ENCODE results near the gene ZNF507.

ZNF507 gene

GRCh38 chr19:32362318-32362691, 16.9 kb downstream of the ZNF507 start:
- no peak overlapping the region for H2BK12ac ChIP-seq (ENCODE audit: low read length)
- H2AFZ ChIP-seq (ENCODE audit: low read length): no peak overlapping the region
- H3K4me1 ChIP-seq (ENCODE audit: control insufficient read depth in 2 of 2, insufficient read depth in 1 of 2, low read depth in 1 of 2, low read length in 2 of 2): no peaks in the 10 kb centered on the region
- no peak for DNase-seq (ENCODE audit: low spot score)
- no peaks in the 10 kb centered on the region for H3K9me3 ChIP-seq (replicated peaks in 1 of 2; ENCODE audit: control insufficient read depth in 2 of 2, insufficient read depth in 1 of 2, low read depth in 1 of 2, low read length in 2 of 2)
- H2BK120ac ChIP-seq (ENCODE audit: low read depth, low read length): no peak overlapping the region
- H2BK15ac ChIP-seq (ENCODE audit: low read length): no peak overlapping the region
- H3K14ac ChIP-seq (ENCODE audit: low read length): no peak overlapping the region
- no peak overlapping the region for H4K8ac ChIP-seq (ENCODE audit: low read depth, low read length)
- peaks cover 11 to 94% of the 10 kb centered on the region in 2 donors for H3K36me3 ChIP-seq (replicated peaks in 1 of 2; ENCODE audit: control insufficient read depth in 2 of 2, insufficient read depth in 2 of 2, low read length in 2 of 2)
- no peak overlapping the region for H3K23ac ChIP-seq (ENCODE audit: low read depth, low read length, poor library complexity)
- no peaks in the 10 kb centered on the region for H3K27me3 ChIP-seq (ENCODE audit: control insufficient read depth in 3 of 3, insufficient read depth in 3 of 3, low read depth in 1 of 3, low read length in 3 of 3)
- H3K27ac ChIP-seq (replicated peaks; ENCODE audit: low read length): no peak overlapping the region
- no peak overlapping the region for H2AK5ac ChIP-seq (ENCODE audit: low read depth, low read length)
- no peak overlapping the region for H3K4me3 ChIP-seq (ENCODE audit: low read length in 2 of 2)
- H3K4me2 ChIP-seq (ENCODE audit: insufficient read depth, low read length, poor library complexity, severe bottlenecking): no peak overlapping the region
- no peak overlapping the region for H3K9ac ChIP-seq (ENCODE audit: low read depth, low read length, poor library complexity)
- no peak overlapping the region for H3K4ac ChIP-seq (ENCODE audit: low read length)
- WGBS, 2 donors (ENCODE audit: extremely low coverage in 2 of 2, insufficient read length in 2 of 2, insufficient replicate concordance in 1 of 2): no CpG with 5 or more reads among the region's 5 CpGs
- no peaks in the 10 kb centered on the region for H3K79me1 ChIP-seq (ENCODE audit: low read depth, low read length)
- no peak overlapping the region for H2BK5ac ChIP-seq (ENCODE audit: low read length)
- no peak overlapping the region for H3K18ac ChIP-seq (ENCODE audit: low read length)
- H4K91ac ChIP-seq (ENCODE audit: low read depth, low read length, poor library complexity): no peak overlapping the region

GRCh38 chr19:32363175-32363574, 17.8 kb downstream of the ZNF507 start:
- H3K4me2 ChIP-seq (ENCODE audit: insufficient read depth, low read length, poor library complexity, severe bottlenecking): no peak overlapping the region
- no peak overlapping the region for H3K4me3 ChIP-seq (ENCODE audit: low read length in 2 of 2)
- H3K4ac ChIP-seq (ENCODE audit: low read length): no peak overlapping the region
- H2BK120ac ChIP-seq (ENCODE audit: low read depth, low read length): no peak overlapping the region
- H3K27ac ChIP-seq (replicated peaks; ENCODE audit: low read length): no peak overlapping the region
- no peak overlapping the region for H2BK15ac ChIP-seq (ENCODE audit: low read length)
- H3K4me1 ChIP-seq (ENCODE audit: control insufficient read depth in 2 of 2, insufficient read depth in 1 of 2, low read depth in 1 of 2, low read length in 2 of 2): no peaks in the 10 kb centered on the region
- H3K9me3 ChIP-seq (replicated peaks in 1 of 2; ENCODE audit: control insufficient read depth in 2 of 2, insufficient read depth in 1 of 2, low read depth in 1 of 2, low read length in 2 of 2): no peaks in the 10 kb centered on the region
- H2BK5ac ChIP-seq (ENCODE audit: low read length): no peak overlapping the region
- no CpG with 5 or more reads among the region's 3 CpGs for WGBS, 2 donors (ENCODE audit: extremely low coverage in 2 of 2, insufficient read length in 2 of 2, insufficient replicate concordance in 1 of 2)
- DNase-seq (ENCODE audit: low spot score): no peak
- H3K14ac ChIP-seq (ENCODE audit: low read length): no peak overlapping the region
- no peak overlapping the region for H4K91ac ChIP-seq (ENCODE audit: low read depth, low read length, poor library complexity)
- H3K36me3 ChIP-seq (replicated peaks in 1 of 2; ENCODE audit: control insufficient read depth in 2 of 2, insufficient read depth in 2 of 2, low read length in 2 of 2): peaks cover 14 to 94% of the 10 kb centered on the region in 2 donors
- H3K27me3 ChIP-seq (ENCODE audit: control insufficient read depth in 3 of 3, insufficient read depth in 3 of 3, low read depth in 1 of 3, low read length in 3 of 3): no peaks in the 10 kb centered on the region
- H3K79me1 ChIP-seq (ENCODE audit: low read depth, low read length): no peaks in the 10 kb centered on the region
- no peak overlapping the region for H2BK12ac ChIP-seq (ENCODE audit: low read length)
- no peak overlapping the region for H3K18ac ChIP-seq (ENCODE audit: low read length)
- H3K23ac ChIP-seq (ENCODE audit: low read depth, low read length, poor library complexity): no peak overlapping the region
- H2AFZ ChIP-seq (ENCODE audit: low read length): no peak overlapping the region
- no peak overlapping the region for H3K9ac ChIP-seq (ENCODE audit: low read depth, low read length, poor library complexity)
- H4K8ac ChIP-seq (ENCODE audit: low read depth, low read length): no peak overlapping the region
- H2AK5ac ChIP-seq (ENCODE audit: low read depth, low read length): no peak overlapping the region

GRCh38 chr19:32363632-32364031, 18.2 kb downstream of the ZNF507 start:
- DNase-seq (ENCODE audit: low spot score): no peak
- Histone ChIP-seq H2BK12ac (ENCODE audit: low read length) (no peak overlapping the region), H3K14ac (ENCODE audit: low read length) (no peak overlapping the region), H4K91ac (ENCODE audit: low read depth, low read length, poor library complexity) (no peak overlapping the region), H3K4me3 (ENCODE audit: low read length in 2 of 2) (no peak overlapping the region), H3K9ac (ENCODE audit: low read depth, low read length, poor library complexity) (no peak overlapping the region), H4K8ac (ENCODE audit: low read depth, low read length) (no peak overlapping the region), H3K36me3 (replicated peaks in 1 of 2; ENCODE audit: control insufficient read depth in 2 of 2, insufficient read depth in 2 of 2, low read length in 2 of 2) (peaks cover 12 to 92% of the 10 kb centered on the region in 2 donors), H3K18ac (ENCODE audit: low read length) (no peak overlapping the region), H2AFZ (ENCODE audit: low read length) (no peak overlapping the region), H3K27ac (replicated peaks; ENCODE audit: low read length) (no peak overlapping the region), H3K27me3 (ENCODE audit: control insufficient read depth in 3 of 3, insufficient read depth in 3 of 3, low read depth in 1 of 3, low read length in 3 of 3) (no peaks in the 10 kb centered on the region), H2BK120ac (ENCODE audit: low read depth, low read length) (no peak overlapping the region), H3K9me3 (replicated peaks in 1 of 2; ENCODE audit: control insufficient read depth in 2 of 2, insufficient read depth in 1 of 2, low read depth in 1 of 2, low read length in 2 of 2) (no peaks in the 10 kb centered on the region), H2BK5ac (ENCODE audit: low read length) (no peak overlapping the region), H3K4me1 (ENCODE audit: control insufficient read depth in 2 of 2, insufficient read depth in 1 of 2, low read depth in 1 of 2, low read length in 2 of 2) (no peaks in the 10 kb centered on the region), H3K4me2 (ENCODE audit: insufficient read depth, low read length, poor library complexity, severe bottlenecking) (no peak overlapping the region), H3K4ac (ENCODE audit: low read length) (no peak overlapping the region), H2BK15ac (ENCODE audit: low read length) (no peak overlapping the region), H2AK5ac (ENCODE audit: low read depth, low read length) (no peak overlapping the region), H3K23ac (ENCODE audit: low read depth, low read length, poor library complexity) (no peak overlapping the region), H3K79me1 (ENCODE audit: low read depth, low read length) (no peaks in the 10 kb centered on the region)
- WGBS, 2 donors (ENCODE audit: extremely low coverage in 2 of 2, insufficient read length in 2 of 2, insufficient replicate concordance in 1 of 2): no CpG with 5 or more reads among the region's 3 CpGs

DNA sequence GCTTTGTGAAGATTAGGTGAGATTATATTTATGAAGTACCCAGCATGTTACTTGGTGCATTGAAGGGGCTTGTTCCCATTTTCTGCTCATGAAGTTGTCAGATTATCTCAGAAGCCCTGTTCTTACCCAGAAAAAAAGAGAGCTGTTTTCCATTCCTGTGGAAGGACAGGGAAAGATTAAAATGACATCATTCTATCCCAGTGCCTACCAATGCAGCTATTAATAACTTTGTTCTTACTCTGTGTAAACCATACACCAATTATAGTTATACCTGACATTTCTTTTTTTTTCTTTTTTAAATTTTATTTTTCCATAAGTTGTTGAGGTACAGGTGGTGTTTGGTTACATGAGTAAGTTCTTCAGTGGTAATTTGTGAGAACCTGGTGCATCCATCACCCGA, 18.6 kb downstream of the ZNF507 start:
- Histone ChIP-seq H3K79me1 (ENCODE audit: low read depth, low read length) (no peaks in the 10 kb centered on the region), H3K4me2 (ENCODE audit: insufficient read depth, low read length, poor library complexity, severe bottlenecking) (no peak overlapping the region), H3K14ac (ENCODE audit: low read length) (no peak overlapping the region), H3K23ac (ENCODE audit: low read depth, low read length, poor library complexity) (no peak overlapping the region), H3K18ac (ENCODE audit: low read length) (no peak overlapping the region), H4K91ac (ENCODE audit: low read depth, low read length, poor library complexity) (no peak overlapping the region), H3K9me3 (replicated peaks in 1 of 2; ENCODE audit: control insufficient read depth in 2 of 2, insufficient read depth in 1 of 2, low read depth in 1 of 2, low read length in 2 of 2) (no peaks in the 10 kb centered on the region), H2BK15ac (ENCODE audit: low read length) (no peak overlapping the region), H3K4me1 (ENCODE audit: control insufficient read depth in 2 of 2, insufficient read depth in 1 of 2, low read depth in 1 of 2, low read length in 2 of 2) (no peaks in the 10 kb centered on the region), H3K36me3 (replicated peaks in 1 of 2; ENCODE audit: control insufficient read depth in 2 of 2, insufficient read depth in 2 of 2, low read length in 2 of 2) (peaks cover 12 to 92% of the 10 kb centered on the region in 2 donors), H2BK120ac (ENCODE audit: low read depth, low read length) (no peak overlapping the region), H3K9ac (ENCODE audit: low read depth, low read length, poor library complexity) (no peak overlapping the region), H3K27me3 (ENCODE audit: control insufficient read depth in 3 of 3, insufficient read depth in 3 of 3, low read depth in 1 of 3, low read length in 3 of 3) (no peaks in the 10 kb centered on the region), H3K27ac (replicated peaks; ENCODE audit: low read length) (no peak overlapping the region), H2AK5ac (ENCODE audit: low read depth, low read length) (no peak overlapping the region), H2BK5ac (ENCODE audit: low read length) (no peak overlapping the region), H2BK12ac (ENCODE audit: low read length) (no peak overlapping the region), H2AFZ (ENCODE audit: low read length) (no peak overlapping the region), H4K8ac (ENCODE audit: low read depth, low read length) (no peak overlapping the region), H3K4ac (ENCODE audit: low read length) (no peak overlapping the region), H3K4me3 (ENCODE audit: low read length in 2 of 2) (no peak overlapping the region)
- no peak for DNase-seq (ENCODE audit: low spot score)
- WGBS, 2 donors (ENCODE audit: extremely low coverage in 2 of 2, insufficient read length in 2 of 2, insufficient replicate concordance in 1 of 2): no CpG with 5 or more reads among the region's 1 CpG

Data from neuronal stem cell (in vitro differentiated cells).